ENCODE results near the gene PRRT4.

Gene PRRT4

GRCh38 chr7:128364166-128364870 is 2.8 kb upstream of the PRRT4 start:
- TF ChIP-seq MAX (IDR thresholded peaks at IDR 0.05; ENCODE audit: low read depth, low read length) (no peak), POLR2A (IDR thresholded peaks at IDR 0.05; ENCODE audit: extremely low read depth, insufficient read length) (no peak)
- DNase-seq (ENCODE audit: low read depth) = no peak
- H3K4me3 ChIP-seq (ENCODE audit: low read depth, low read length) = no peak overlapping the region

- TF ChIP-seq MYC (IDR thresholded peaks at IDR 0.05; ENCODE audit: low read depth, low read length) (no peak), POLR2A (IDR thresholded peaks at IDR 0.05; ENCODE audit: extremely low read depth, insufficient read length) (no peak), CTCF (IDR thresholded peaks at IDR 0.05; ENCODE audit: low read depth, low read length) (no peak), MAX (IDR thresholded peaks at IDR 0.05; ENCODE audit: low read depth, low read length) (no peak)
- no peak for DNase-seq (ENCODE audit: low read depth)
- no peak overlapping the region for H3K4me3 ChIP-seq (ENCODE audit: low read depth, low read length)
These were observed 1.8 kb upstream of the PRRT4 start for GRCh38 chr7:128363261-128363721.

- no peak for DNase-seq (ENCODE audit: low read depth)
- no peak overlapping the region for H3K4me3 ChIP-seq (ENCODE audit: low read depth, low read length)
- TF ChIP-seq POLR2A (IDR thresholded peaks at IDR 0.05; ENCODE audit: extremely low read depth, insufficient read length) (no peak), CTCF (IDR thresholded peaks at IDR 0.05; ENCODE audit: low read depth, low read length) (no peak), MAX (IDR thresholded peaks at IDR 0.05; ENCODE audit: low read depth, low read length) (no peak), MYC (IDR thresholded peaks at IDR 0.05; ENCODE audit: low read depth, low read length) (no peak)
These were observed 1.2 kb upstream of the PRRT4 start for GRCh38 chr7:128362670-128363069.

GRCh38 chr7:128360359-128360678 is 1.2 kb downstream of the PRRT4 start:
- no peak for DNase-seq (ENCODE audit: low read depth)
- peak overlapping the region; percentile 70 for H3K4me3 ChIP-seq (ENCODE audit: low read depth, low read length)
- TF ChIP-seq CTCF (IDR thresholded peaks at IDR 0.05; ENCODE audit: low read depth, low read length) = no peak
- TF ChIP-seq MYC (IDR thresholded peaks at IDR 0.05; ENCODE audit: low read depth, low read length) = no peak
- no peak for TF ChIP-seq POLR2A (IDR thresholded peaks at IDR 0.05; ENCODE audit: extremely low read depth, insufficient read length)
- no peak for TF ChIP-seq MAX (IDR thresholded peaks at IDR 0.05; ENCODE audit: low read depth, low read length)

- no peak for TF ChIP-seq MYC (IDR thresholded peaks at IDR 0.05; ENCODE audit: low read depth, low read length)
- TF ChIP-seq POLR2A (IDR thresholded peaks at IDR 0.05; ENCODE audit: extremely low read depth, insufficient read length) = no peak
- no peak for TF ChIP-seq MAX (IDR thresholded peaks at IDR 0.05; ENCODE audit: low read depth, low read length)
- TF ChIP-seq CTCF (IDR thresholded peaks at IDR 0.05; ENCODE audit: low read depth, low read length) = no peak
- H3K4me3 ChIP-seq (ENCODE audit: low read depth, low read length) = peak overlapping the region; percentile 70
These were observed 1.6 kb downstream of the PRRT4 start for GRCh38 chr7:128359939-128360338.

GRCh38 chr7:128359336-128359735 is 2.2 kb downstream of the PRRT4 start:
- H3K4me3 ChIP-seq (ENCODE audit: low read depth, low read length) = no peak overlapping the region
- TF ChIP-seq MAX (IDR thresholded peaks at IDR 0.05; ENCODE audit: low read depth, low read length) = no peak
- no peak for TF ChIP-seq CTCF (IDR thresholded peaks at IDR 0.05; ENCODE audit: low read depth, low read length)
- TF ChIP-seq POLR2A (IDR thresholded peaks at IDR 0.05; ENCODE audit: extremely low read depth, insufficient read length) = no peak
- TF ChIP-seq MYC (IDR thresholded peaks at IDR 0.05; ENCODE audit: low read depth, low read length) = no peak
- DNase-seq (ENCODE audit: low read depth) = no peak

More at GRCh38 chr7:128359939-128360338, 1.6 kb downstream of the PRRT4 start:
- no peak for DNase-seq (ENCODE audit: low read depth)
